Activated T-helper 1 cell treated with anti-CD3 and anti-CD28 coated beads, Interleukin-12 subunit alpha, Interleukin-12 subunit beta, Interleukin-2, Interleukin-4 antibody, amounts not matched to agents 30 ng/mL and 10 ng/mL and 1 ng/mL, durations not matched to agents 14 hours and 24 hours and 36 hours (primary cell): ENCODE data around the gene AMER3. TPM values are rescaled to one million over a fixed set of nuclear protein-coding genes. Genes with fewer than 3 reads are reported as not detected.

ENCODE experiments used
- DNase-seq: peaks from one replicate; pipeline ENCODE4 v3.0.0; 2021; ENCODE audit warnings: low spot score
- H3K27ac Mint-ChIP-seq: one replicate; pipeline ENCODE4 v1.8.0; 2021; ENCODE audit warnings: mild to moderate bottlenecking, mixed read lengths
- H3K27me3 Mint-ChIP-seq: one replicate; pipeline ENCODE4 v1.8.0; 2022; ENCODE audit warnings: mild to moderate bottlenecking, moderate library complexity, mixed read lengths; ENCODE audit not compliant: insufficient read depth
- H3K36me3 Mint-ChIP-seq: one replicate; pipeline ENCODE4 v1.8.0; 2021; ENCODE audit warnings: low read depth, mixed read lengths
- H3K4me1 Mint-ChIP-seq: one replicate; pipeline ENCODE4 v1.8.0; 2021; ENCODE audit warnings: low read depth, mixed read lengths
- H3K4me3 Mint-ChIP-seq: one replicate; pipeline ENCODE4 v1.8.0; 2021; ENCODE audit warnings: mild to moderate bottlenecking, moderate library complexity, mixed read lengths
- H3K9me3 Mint-ChIP-seq: one replicate; pipeline ENCODE4 v1.8.0; 2021; ENCODE audit warnings: mixed read lengths
- intact Hi-C: fragments of 100-400 bp; cut with micrococcal nuclease; formaldehyde crosslinking; loops from one replicate; pipeline ENCODE4 v1.15.1; 2024
- total RNA-seq: library from RNA; stranded (reverse); gene quantifications from 2 replicates; pipeline ENCODE4 v1.2.3, GENCODE V29; 2022

Gene AMER3
- total RNA-seq, 1 donor from 2014 or later = not detected

- DNase-seq = no peak
- Mint-ChIP-seq H3K9me3 (peaks cover 5% of the 10 kb centered on the region), H3K4me1 (no peaks in the 10 kb centered on the region), H3K27ac (no peak overlapping the region), H3K27me3 (peaks cover 6% of the 10 kb centered on the region), H3K4me3 (no peak overlapping the region), H3K36me3 (no peaks in the 10 kb centered on the region)
- intact Hi-C loops = no loop called here
These were observed 13.0 kb downstream of the AMER3 start for GRCh38 chr2:130768191-130768855.

DNA sequence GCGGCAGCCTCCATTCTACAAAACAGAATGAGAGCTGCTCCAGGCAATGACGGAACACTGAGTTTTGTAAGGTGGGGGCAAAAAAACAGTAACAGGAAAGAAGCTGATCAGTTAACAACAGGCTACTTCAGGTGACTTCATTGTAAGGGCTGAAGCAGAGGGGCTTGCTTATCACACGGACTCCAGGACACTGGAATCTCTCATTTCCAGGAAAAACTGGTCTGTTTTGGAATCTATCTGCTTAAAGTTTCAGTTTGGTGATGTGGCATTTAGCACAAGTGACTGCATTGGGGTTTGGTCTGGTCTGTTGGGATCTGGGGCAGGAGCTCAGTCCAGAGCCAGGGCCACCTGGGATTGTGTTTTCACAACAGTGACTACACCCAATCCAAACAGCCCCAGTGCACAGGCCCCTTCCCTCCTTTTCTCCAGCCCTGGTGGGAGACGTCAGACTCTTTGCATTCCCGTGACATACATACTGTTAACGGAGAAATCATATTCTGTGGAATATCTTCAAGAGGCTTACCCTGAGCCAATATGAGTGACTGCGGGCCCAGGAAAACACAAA lies 14.1 kb downstream of the AMER3 start:
- Mint-ChIP-seq H3K27me3 (peaks cover 6% of the 10 kb centered on the region), H3K27ac (no peak overlapping the region), H3K4me3 (no peak overlapping the region), H3K9me3 (peaks cover 5% of the 10 kb centered on the region), H3K4me1 (no peaks in the 10 kb centered on the region), H3K36me3 (no peaks in the 10 kb centered on the region)
- no peak for DNase-seq
- intact Hi-C loops = no loop called here

- H3K4me3 Mint-ChIP-seq = no peak overlapping the region
- H3K27ac Mint-ChIP-seq = no peak overlapping the region
- intact Hi-C loops = no loop called here
- H3K36me3 Mint-ChIP-seq = no peaks in the 10 kb centered on the region
- H3K9me3 Mint-ChIP-seq = peaks cover 5% of the 10 kb centered on the region
- no peak for DNase-seq
- H3K27me3 Mint-ChIP-seq = peaks cover 3% of the 10 kb centered on the region
- no peaks in the 10 kb centered on the region for H3K4me1 Mint-ChIP-seq
These were observed 21.2 kb downstream of the AMER3 start for GRCh38 chr2:130776550-130776949.

GRCh38 chr2:130778781-130779180 lies 23.4 kb downstream of the AMER3 start:
- intact Hi-C loops = no loop called here
- Mint-ChIP-seq H3K9me3 (no peaks in the 10 kb centered on the region), H3K4me1 (no peaks in the 10 kb centered on the region), H3K36me3 (no peaks in the 10 kb centered on the region), H3K27ac (no peak overlapping the region), H3K4me3 (no peak overlapping the region), H3K27me3 (peaks cover 6% of the 10 kb centered on the region)
- DNase-seq = no peak

- DNase-seq = no peak
- Mint-ChIP-seq H3K4me1 (no peaks in the 10 kb centered on the region), H3K27ac (no peak overlapping the region), H3K36me3 (no peaks in the 10 kb centered on the region), H3K27me3 (peaks cover 7% of the 10 kb centered on the region), H3K9me3 (no peaks in the 10 kb centered on the region), H3K4me3 (no peak overlapping the region)
- intact Hi-C loops = no loop called here
These were observed 30.2 kb downstream of the AMER3 start for GRCh38 chr2:130785466-130786055.

- H3K9me3 Mint-ChIP-seq = no peaks in the 10 kb centered on the region
- no peak overlapping the region for H3K27ac Mint-ChIP-seq
- peaks cover 7% of the 10 kb centered on the region for H3K27me3 Mint-ChIP-seq
- DNase-seq = no peak
- no peaks in the 10 kb centered on the region for H3K4me1 Mint-ChIP-seq
- intact Hi-C loops = no loop called here
- H3K36me3 Mint-ChIP-seq = no peaks in the 10 kb centered on the region
- H3K4me3 Mint-ChIP-seq = no peak overlapping the region
These were observed 30.7 kb downstream of the AMER3 start for GRCh38 chr2:130786076-130786475.

DNA sequence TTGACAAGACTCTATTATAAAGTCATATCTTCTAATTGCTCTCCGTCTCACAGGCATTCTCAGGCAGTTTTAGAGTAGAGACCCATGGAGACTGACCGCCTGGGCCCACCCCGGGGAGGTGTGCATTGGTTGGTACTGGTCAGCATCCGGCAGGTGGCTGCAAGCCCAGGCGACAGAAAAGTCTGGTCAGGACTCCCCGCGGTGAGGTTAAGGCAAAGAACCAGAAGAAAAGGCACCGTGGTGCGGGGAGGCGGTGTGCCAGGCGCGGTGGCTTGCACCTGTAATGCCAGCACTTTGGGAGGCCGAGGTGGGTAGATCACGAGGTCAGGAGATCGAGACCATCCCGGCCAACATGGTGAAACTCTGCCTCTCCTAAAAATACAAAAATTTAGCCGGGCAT lies 32.5 kb downstream of the AMER3 start:
- Mint-ChIP-seq H3K27ac (no peak overlapping the region), H3K9me3 (no peaks in the 10 kb centered on the region), H3K36me3 (no peaks in the 10 kb centered on the region), H3K4me3 (no peak overlapping the region), H3K27me3 (peaks cover 5% of the 10 kb centered on the region), H3K4me1 (no peaks in the 10 kb centered on the region)
- intact Hi-C loops = no loop called here
- no peak for DNase-seq

GRCh38 chr2:130790312-130790711 lies 35.0 kb downstream of the AMER3 start:
- H3K27me3 Mint-ChIP-seq = peaks cover 12% of the 10 kb centered on the region
- H3K36me3 Mint-ChIP-seq = no peaks in the 10 kb centered on the region
- no peak for DNase-seq
- H3K27ac Mint-ChIP-seq = no peak overlapping the region
- intact Hi-C loops = no loop called here
- H3K9me3 Mint-ChIP-seq = no peaks in the 10 kb centered on the region
- H3K4me3 Mint-ChIP-seq = no peak overlapping the region
- no peaks in the 10 kb centered on the region for H3K4me1 Mint-ChIP-seq

DNA sequence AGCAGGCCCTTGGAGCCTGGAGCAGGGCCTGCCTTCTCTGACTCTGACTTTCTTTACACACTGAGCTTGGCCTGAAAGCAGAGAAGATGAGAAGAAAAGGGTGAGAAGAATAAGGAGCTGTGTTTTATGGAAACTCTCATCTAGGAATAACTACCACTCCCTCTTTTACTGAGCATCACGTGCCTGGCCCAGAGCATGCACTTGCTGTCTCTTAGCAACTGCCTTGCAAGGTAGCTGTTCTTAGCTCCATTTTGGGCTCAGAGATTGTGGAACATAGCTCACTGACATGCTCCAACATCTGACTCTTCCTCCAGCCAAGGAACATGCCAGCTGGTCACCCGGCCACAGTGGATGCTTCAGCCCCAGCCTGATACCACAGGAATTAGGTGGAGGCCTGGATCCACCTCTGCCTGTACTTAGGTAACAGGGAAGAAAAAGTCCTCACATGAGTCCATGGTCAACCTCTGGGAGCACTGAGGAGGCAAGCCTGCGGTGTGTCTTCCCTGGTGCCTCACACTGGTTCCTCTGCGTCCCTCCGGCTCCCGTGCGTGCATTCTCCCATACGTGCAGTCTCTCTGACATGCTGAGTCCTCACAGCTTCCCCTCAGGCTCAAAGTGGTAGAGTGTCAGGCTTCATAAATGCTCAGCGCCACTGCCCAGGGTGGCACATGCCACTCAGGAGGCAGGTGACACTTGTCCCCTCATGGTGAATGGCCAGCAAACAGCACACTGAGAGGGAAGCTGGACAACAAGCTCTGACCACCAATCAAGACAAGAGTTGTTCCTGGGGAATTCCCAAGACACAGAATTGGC lies 35.7 kb downstream of the AMER3 start:
- H3K27me3 Mint-ChIP-seq = peaks cover 16% of the 10 kb centered on the region
- no peaks in the 10 kb centered on the region for H3K36me3 Mint-ChIP-seq
- no peak overlapping the region for H3K27ac Mint-ChIP-seq
- intact Hi-C loops = no loop called here
- H3K4me1 Mint-ChIP-seq = no peaks in the 10 kb centered on the region
- no peak overlapping the region for H3K4me3 Mint-ChIP-seq
- no peak for DNase-seq
- H3K9me3 Mint-ChIP-seq = no peaks in the 10 kb centered on the region

GRCh38 chr2:130791617-130791939 lies 36.2 kb downstream of the AMER3 start:
- intact Hi-C loops = no loop called here
- H3K36me3 Mint-ChIP-seq = no peaks in the 10 kb centered on the region
- no peak overlapping the region for H3K27ac Mint-ChIP-seq

GRCh38 chr2:130795431-130795830 lies 40.1 kb downstream of the AMER3 start:
- Mint-ChIP-seq H3K27ac (no peak overlapping the region), H3K36me3 (no peaks in the 10 kb centered on the region), H3K27me3 (peaks cover 22% of the 10 kb centered on the region), H3K4me3 (no peak overlapping the region), H3K4me1 (no peaks in the 10 kb centered on the region), H3K9me3 (no peaks in the 10 kb centered on the region)
- no peak for DNase-seq
- intact Hi-C loops = loop anchor here (5.0 kb wide), 2 partner anchors 172 to 877 kb away; no protein-coding TSS in a partner anchor

More at GRCh38 chr2:130791617-130791939, 36.2 kb downstream of the AMER3 start:
- no peaks in the 10 kb centered on the region for H3K9me3 Mint-ChIP-seq
- H3K4me1 Mint-ChIP-seq = no peaks in the 10 kb centered on the region
- no peak for DNase-seq
- no peak overlapping the region for H3K4me3 Mint-ChIP-seq
- peaks cover 16% of the 10 kb centered on the region for H3K27me3 Mint-ChIP-seq

DNA sequence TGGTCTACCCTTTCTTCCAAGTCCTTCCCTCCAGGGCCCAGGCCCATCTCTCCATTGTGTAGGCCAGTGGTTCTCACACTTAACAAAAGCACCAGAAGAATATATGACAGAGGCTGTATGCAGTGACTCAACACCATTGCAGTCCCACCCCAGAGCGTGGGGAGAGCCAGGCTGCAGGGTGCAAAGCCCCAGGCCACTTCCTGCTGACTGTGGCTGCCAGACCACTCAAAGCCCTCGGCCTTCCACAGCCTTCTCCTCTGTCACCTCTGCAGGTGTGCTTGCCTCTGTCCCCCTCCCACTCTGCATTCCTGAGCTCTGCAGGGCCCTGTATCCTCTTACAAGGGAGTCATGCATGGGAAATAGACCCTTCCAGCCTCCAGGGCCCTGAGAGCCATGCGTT lies 41.0 kb downstream of the AMER3 start:
- Mint-ChIP-seq H3K4me1 (no peaks in the 10 kb centered on the region), H3K27ac (no peak overlapping the region), H3K36me3 (no peaks in the 10 kb centered on the region), H3K27me3 (peaks cover 24% of the 10 kb centered on the region), H3K9me3 (no peaks in the 10 kb centered on the region), H3K4me3 (no peak overlapping the region)
- no peak for DNase-seq
- intact Hi-C loops = loop anchor here (2.0 to 5.0 kb wide), 3 partner anchors 171 to 876 kb away; partner anchors contain the start of gene FAM168B
